ENCODE measurements around the gene KRTAP20-4.

DNA sequence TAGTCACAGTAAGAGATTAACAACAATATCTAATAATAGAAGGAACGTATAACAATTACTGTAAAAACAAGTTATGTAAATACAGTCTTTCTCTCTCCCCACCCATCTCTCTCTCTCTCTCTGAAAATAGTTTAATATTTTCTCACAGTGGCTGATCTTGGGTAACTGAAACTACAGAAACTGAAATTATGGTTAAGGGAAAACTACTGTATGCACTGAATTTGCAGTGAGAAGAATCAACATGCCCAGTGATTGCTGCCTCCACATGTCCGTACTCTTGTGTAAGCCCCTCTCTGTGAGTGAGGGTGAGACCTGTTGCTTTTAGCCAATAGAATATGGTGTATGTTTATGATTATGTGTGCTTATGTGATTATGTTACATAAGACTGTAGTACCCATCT is 8.3 kb upstream of the KRTAP20-4 start:
- TF ChIP-seq ZNF76 (CRISPR knock-in tag; IDR thresholded peaks at IDR 0.05; ENCODE audit: borderline replicate concordance) (no peak), PHTF2 (CRISPR knock-in tag; IDR thresholded peaks at IDR 0.05) (no peak), CTCF (IDR thresholded peaks at IDR 0.05 in 2 of 3, conservative IDR thresholded peaks at IDR 0.05 in 1 of 3; ENCODE audit: insufficient read depth in 2 of 3, low read depth in 1 of 3, low read length in 3 of 3) (no peak)
